Activated gamma-delta T cell treated with Interleukin-2 at 50 U/mL for 16 hours (primary cell): ENCODE measurements around the gene TTLL9.
"Not testable (repeated sequence)": the region's sequence is repeated elsewhere in the genome, so short reads cannot be mapped to it uniquely, and the experiment has no call there.

Experiments used
- DNase-seq: peaks from one replicate; pipeline ENCODE4 v3.0.0-alpha.2; 2020

The TTLL9 gene

DNA sequence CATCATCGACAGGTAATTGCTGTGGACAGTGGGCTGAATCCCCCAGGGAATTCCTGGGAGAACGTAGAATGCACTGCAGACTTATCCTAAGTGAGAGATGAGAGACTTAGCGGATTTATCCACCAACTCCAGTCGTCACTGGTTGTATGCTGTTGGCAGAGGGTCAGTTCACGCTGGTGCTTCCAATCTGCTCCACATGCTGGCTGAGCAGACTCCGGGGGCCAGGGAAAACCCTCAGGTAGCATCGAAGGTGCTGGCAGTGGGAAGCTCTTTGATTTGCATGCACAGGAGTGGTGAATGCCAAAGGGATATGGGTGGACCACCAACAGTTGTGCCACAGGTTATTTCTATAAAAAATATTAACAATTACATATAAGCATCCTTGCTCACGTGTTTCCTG is 20.2 kb downstream of the TTLL9 start:
- no peak for DNase-seq

DNA sequence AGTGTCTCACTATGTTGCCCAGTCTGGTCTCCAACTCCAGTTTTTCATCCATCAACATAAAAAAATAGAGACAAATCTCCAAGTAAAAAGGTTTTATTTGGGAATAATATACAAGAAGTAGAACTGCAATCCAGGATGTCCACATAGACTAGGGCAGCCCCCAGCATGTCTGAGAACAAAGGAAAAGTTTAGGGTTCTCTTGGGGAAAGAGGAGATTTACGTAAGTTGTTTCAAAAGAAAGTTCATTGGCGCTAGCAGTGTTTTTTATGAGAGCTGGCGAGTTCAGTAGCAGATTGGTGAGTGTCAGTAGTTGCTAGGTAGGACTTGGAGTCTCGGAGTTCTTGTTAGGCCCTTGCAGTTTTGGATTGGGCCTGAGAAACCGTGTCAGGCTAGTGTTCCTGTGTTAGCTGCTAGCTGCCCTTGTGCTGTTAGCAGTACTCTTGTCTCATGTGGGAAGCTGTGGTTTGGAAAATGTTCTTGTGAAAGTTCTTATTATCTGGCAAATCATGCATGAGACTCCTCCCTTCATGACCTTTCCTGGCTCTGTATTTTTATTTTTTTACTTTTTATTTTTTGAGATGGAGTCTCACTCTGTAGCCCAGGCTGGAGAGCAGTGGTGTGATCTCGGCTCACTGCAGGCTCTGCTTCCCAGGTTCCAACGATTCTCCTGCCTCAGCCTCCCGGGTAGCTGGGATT is 24.7 kb downstream of the TTLL9 start:
- no peak for DNase-seq

DNA sequence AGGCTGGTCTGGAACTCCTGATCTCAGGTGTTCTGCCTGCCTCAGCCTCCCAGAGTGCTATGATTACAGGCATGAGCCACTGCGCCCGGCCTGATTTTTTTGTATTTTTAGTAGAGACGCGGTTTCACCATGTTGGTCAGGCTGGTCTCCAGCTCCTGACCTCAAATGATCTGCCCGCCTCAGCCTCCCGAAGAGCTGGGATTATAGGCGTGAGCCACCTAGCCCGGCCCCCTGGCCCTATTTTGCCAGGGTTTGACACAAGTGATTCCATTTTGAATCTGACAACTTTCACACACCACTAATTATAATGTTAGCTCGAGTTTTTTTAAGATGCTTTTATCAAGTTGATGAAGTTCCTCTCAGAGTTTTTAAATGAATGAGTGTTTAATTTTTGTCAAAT is 25.6 kb downstream of the TTLL9 start:
- no peak for DNase-seq

DNA sequence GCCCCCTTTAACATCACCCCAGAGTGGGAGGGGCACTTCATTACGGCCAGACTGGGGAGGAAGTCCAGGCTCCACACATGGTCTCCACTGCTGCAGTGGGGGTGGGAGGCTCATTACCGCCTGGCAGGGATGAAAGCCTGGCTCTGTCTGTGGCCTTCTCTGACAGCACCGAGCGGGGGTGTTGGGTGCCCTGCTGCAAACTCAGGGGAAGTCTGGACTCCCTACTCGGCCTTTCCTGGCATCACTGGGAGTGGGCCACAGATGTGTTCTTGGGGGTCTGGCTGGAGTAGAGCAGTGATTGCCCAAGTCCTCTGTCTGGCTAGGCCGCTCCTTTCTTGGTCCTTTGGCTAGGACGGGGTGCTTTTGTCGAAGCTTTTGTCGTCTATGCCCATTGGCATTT is 27.1 kb downstream of the TTLL9 start:
- DNase-seq: no peak

DNA sequence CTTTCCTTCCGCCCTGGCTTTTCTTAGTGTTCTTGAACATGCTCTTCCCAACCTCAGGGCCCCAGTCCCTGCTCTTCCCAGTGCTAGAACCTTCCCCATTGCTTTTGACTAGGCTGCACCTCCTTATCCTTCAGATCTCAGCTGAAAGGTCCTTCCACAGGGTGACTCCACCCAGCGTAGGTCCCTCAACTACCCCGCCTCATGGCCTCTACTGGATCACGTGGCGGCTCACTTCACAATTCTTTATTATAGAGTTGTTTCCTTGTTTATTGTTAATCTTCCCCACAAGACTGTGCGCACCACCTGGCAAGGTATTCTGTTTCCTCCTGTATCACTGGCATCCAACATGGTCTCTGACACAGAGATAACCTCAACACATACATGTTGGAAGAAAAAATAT is 31.2 kb downstream of the TTLL9 start:
- DNase-seq: no peak

DNA sequence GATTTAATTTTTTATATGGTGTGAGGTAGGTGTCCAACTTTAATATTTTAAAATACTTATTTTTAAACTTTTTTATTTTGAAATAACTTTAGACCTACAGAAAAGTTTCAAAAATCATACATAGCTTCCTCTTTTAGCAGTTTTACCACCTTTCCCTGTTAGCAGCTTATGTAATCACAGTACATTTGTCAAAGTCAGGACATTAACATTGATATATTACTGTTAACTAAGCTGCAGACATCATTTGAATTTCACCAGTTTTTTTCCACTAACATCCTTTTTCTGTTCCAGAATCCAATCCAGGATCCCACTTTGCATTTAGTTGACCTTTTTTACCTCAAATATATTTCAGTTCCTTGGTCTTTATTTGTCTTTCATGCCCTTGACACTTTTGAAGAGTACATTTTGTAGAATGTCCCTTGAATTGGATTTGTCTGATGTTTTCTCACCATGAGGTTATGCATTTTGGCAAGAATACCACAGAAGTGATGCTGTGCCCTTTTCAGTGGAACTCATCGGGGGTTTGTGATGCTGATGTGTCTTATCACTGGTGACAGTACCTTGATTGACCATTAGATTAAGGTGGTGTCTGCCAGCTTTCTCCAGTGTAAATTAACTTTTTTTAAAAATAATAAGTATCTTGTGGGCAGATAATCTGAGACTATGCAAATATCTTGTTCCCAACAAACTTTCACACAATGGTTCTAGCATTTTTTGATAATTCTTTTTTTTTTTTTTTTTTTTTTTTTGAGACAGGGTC is 33.4 kb downstream of the TTLL9 start:
- DNase-seq: no peak

DNA sequence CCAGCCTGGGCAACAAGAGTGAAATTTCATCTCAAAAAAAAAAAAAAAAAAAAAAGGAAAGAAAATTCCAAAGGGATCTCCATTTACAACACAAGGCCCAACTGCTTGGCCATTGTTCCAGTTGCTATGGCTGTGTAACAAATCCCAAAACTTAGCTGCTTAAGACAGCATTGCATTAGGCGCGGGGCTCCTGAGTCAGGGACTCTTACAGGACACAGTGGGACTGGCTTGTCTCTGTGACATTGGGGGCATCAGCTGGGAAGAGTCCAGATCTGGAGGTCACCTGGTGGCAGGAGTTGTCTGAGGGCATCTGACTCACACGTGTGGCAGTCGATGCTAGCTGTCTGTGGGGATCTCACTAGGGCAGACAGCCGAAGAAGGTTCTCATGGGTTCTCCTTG is 35.6 kb downstream of the TTLL9 start:
- no peak for DNase-seq

DNA sequence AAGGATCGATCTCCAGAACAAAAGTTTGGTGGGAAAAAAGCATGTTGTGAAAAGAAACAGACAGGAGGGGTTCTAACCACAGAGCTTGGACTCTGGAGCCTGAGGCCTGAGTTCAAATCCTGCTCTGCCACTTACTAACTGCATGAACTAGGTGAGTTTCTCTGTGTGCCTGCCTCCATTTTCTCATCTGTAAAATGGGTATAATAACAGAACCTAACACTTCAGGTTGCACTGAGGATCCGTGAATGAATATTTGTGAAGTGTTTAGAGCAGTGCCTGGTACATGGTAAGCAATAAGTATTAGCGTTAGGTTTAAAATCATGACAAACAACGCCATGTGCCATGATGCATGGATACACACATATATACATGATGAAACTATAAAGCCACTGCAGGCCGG is 36.6 kb downstream of the TTLL9 start:
- DNase-seq: no peak

DNA sequence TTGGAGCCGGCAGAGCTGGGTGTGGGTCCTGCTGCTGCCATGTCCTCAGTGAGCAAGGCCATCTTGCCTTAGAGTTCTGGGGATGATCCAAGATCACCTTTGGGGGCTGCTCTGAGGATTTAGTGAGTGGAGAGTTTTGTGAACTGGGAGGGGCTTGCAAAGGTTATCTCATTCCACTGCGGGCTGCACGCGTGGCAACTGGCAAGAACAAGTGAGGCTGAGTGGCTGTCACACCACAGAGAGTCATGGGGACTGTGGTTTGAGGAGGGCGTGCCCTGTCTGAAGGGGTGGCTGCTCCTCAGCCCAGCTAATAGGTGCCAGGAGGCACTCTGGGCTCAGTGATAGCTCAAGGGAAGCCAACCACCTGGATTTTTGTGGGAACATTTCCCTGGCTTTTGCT is 37.6 kb downstream of the TTLL9 start:
- DNase-seq: no peak

DNA sequence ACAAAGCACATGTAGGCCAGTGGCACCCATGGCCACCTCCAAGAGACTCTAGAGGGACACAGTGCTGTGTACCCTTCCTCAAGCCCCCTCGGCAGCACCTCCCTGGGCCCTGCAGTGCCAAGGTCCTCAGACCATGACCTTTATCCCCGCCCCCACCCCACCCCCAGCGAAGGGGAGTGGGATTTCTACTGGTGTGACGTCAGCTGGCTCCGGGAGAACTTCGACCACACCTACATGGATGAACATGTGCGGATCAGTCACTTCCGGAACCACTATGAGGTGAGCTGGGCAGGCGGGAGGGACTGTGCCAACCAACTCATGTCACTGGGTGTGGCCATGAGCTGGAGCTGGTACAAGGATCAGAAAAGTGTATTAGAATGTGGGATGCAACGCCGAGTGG is 38.0 kb downstream of the TTLL9 start:
- no peak for DNase-seq

DNA sequence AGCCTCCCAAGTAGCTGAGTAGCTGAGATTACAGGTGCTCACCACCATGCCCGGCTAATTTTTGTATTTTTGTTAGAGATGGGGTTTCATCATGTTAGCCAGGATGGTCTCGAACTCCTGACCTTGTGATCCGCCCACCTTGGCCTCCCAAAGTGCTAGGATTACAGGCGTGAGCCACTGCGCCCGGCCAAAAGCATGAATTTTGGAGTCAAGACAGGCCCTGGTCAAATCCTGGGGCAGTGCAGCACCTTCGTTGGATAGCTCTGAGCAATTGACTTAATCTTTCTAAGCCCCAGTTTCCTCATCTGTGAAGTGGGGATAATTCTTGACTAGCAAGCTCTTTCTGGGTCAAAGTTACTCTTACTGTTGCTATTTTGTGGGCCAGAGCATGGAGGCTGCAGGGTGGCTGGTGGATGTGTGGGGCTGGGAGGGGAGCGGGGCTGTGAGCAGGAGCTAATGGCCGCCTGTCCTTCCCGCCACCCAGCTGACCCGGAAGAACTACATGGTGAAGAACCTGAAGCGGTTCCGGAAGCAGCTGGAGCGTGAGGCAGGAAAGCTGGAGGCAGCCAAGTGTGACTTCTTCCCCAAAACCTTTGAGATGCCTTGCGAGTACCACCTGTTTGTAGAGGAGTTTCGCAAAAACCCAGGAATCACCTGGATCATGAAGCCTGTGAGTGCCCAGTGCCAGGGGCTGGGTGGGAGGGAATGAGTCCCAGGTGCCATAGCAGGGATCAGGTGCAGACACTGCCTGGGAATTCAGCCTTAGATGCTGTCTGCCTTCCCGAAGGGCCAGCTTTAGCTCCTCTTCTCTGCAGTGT is 39.0 kb downstream of the TTLL9 start:
- no peak for DNase-seq

DNA sequence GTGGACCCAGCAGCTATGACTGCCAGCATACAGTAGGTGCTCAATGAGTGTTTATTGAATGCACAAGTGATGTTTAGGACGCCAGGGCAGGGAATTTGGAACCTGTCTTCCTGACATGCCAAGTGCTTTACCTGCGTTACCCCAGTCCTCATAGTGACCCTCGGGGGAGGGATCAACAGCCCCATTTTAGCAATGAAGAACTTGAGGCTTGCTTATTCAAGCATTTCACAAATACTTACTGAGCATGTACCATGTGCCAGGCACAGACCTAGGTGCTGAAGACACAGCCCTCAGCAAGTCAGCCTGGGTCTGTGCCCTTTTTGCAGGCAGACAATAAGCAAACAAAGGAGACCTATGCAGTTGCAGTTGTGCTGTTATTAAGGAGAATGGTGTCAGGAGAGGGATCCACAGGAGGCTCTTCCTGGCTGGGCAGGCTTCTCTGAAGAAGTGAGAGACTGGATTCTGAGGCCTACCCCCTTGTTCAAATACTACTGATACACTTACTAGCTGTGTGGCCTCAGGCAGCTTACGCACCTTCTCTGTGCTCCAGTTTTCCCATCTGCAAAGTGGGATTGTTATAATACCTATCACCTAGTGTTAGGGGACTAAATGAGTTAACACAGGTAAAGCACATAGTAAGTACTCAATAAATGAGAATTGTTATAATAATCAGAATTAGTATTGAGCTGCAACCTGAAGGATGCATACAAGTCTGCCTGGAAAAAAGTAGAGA is 39.8 kb downstream of the TTLL9 start:
- no peak for DNase-seq

DNA sequence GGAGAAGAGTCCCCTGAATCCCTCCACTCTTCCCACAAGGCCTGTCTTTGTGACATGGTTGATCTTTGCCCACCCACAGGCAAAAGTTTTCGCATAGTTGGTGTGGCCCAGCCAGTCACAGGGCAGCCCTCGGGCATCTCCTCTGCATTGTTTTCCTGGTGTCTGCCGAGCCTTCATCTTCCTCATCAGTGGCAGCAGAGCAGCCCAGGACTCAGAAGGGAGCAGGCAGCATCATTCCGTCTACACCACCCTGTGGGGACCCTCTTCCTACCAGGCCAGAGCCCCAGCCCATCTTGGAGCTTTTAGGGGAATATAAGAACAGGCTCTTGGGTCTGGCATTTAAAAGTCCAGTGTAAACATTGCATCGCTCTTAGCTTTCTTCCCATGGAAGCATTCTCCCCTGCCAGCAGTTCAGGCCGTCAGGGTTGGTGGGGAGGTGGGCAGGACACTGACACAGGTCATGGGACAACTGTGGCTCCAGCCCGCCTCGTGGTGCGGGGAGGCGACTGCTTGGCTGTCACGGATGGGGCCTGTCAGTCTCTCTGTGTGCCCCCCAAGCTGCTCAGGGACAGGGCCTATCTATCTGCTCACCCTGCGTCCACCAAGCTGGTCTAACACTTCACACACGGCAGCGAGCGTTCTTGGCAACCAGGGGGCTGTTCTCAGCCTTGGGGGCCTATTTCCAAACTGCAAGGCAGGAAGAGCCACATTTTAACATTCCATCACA is 43.2 kb downstream of the TTLL9 start:
- DNase-seq: no peak

DNA sequence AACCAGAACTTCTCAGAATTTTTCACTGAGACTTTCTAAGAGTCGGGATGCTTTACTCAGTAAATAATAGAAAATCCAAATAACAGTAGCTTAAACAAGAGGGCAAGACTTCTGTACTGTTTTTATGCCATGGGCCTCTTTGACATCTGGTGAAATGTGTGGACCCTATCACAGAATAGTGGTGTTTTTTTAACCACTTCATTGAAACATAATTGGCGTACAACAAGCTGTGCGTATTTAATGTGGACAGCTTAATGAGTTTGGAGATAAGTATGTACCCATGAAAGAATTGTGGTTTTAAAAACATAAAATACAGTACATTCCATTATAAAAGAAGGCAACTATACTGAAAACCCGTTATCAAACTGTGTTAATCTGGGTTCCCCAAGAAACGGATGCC is 43.7 kb downstream of the TTLL9 start:
- no peak for DNase-seq

DNA sequence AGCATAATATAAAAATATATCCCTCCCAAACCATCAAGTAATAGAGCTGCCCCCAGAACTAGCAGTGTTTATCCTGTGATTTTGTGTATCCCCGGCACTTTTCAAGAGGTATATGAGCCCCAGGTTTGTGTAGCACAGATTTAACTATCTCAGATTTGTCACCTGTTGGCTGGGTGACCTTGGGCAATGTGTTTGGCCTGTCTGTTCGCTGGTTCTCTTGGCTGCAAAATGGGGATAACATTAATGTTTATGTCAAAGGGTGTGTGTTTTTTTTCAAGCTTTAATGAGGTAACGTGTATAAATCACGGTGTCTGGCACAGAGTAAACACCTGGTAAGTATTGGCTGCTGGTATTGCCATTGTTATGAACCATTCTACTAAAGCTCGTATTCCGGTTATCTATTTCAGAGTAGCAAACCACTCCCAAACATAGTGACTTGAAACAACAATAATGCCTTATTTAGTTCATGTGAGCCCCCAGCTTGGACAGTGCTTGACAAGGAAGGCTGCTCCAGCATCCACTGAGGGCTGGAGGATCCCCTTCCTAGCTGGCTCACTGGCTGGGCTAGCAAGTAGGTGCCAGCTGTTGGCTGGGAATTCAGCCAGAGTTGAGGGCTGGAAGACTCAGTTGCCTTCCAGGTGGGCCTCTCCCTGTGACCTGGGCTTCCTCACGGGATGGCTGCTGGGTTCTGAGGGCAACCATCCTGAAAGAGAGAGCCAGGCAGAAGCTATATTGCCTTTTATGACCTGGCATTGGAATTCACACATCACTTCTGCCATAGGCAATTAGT is 45.3 kb downstream of the TTLL9 start:
- no peak for DNase-seq

DNA sequence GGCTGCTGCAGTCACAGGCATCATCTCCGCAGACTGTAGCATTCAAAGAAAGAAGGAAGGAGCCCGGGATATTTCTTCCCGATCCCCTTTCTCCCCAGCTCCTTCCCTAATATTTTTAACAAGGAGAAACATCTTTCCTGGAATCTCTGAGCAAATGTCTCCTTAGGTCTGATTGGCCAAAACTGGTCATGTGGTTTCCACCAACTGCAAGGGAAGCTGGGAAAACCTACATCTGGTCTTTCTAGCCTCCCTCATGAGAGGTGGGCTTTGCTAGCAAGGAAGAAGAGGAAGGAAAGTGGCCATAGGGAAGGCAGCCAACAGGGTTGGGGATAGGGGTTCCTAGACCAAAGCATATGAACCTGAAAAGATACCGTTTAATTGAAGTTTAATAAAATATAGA is 46.3 kb downstream of the TTLL9 start:
- DNase-seq: no peak

DNA sequence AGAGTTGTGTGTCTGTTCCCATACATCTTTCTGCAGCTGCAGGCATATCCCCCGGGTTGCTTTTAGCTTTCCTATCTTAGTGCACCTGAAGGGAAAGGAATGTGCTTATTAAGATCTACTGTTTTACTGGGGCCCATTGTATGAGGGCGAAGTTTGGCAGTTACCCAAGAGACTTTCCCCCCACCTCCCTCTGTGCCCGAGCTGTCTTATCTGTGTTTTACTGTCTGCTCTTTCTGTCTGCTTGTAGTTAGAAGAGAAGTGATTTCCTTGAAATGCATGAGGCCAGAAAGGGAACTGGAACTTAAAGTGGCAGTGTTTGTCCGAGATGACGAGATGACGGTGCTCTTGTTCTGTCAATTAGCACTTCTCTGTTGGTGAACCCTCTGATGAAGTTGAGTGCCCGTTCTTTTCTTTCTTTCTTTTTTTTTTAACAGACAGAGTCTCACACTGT is 47.6 kb downstream of the TTLL9 start:
- not testable (repeated sequence) for DNase-seq

DNA sequence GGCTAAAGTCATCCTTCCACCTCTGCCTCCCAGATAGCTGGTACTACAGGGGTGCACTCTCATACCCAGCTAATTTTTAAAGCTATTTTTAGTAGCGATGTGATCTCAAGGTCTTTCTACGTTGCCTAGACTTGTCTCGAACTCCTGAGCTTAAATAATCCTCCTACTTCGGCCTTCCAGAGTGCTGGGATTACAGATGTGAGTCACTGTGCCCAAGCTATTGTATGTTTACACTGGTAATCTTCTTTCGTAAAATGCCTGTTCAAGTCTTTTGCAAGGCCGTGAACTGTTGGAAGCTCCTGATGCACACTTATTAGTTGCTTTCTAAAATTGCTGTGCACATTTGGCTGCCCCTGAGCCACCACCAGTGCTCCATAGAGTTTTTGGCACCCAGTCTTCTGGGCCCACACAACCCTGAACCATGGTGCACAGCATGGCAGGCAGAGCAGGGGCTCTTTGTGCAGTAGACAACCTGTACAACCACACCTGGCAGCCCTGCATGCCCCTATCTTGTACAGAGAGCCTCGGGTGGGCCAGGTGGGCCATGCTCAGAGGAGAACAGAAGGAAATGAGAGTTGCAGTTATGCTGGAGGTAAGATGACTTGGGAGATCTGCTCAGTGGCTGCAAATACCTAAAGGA is 48.2 kb downstream of the TTLL9 start:
- DNase-seq: no peak

DNA sequence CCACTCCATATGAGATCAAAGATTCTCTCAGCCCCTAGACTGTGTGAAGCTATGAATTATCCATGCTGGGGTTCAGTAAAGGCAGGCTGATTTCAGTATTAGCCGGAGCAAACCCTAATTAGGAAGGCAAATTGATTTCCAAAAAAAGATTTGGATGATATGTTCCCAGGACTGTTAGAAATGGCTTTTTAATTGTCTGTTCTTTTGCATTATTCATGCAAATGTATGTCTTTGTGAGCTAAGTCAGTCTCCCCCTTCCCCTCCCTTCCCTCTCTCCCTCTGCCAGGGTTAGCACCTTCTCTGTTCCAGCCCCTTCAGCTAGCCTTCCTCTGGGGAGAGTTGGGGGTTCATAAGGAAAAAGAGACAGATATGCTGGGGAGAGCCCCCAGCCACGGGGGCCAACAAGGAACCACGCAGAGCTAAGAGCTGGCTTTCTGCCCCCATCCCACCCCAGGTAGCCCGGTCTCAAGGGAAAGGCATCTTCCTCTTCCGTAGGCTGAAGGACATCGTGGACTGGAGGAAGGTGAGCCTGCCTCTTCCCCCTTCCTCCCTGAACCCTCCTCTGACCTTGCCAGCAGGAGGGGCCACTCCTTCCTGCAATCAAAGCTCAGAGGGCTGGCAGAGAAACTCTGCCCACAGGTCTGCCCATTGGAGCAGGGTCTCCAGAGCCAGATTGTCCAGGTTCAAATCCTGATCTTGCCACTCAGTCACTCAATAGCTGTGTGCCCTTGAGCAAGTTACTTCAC is 49.1 kb downstream of the TTLL9 start:
- no peak for DNase-seq

DNA sequence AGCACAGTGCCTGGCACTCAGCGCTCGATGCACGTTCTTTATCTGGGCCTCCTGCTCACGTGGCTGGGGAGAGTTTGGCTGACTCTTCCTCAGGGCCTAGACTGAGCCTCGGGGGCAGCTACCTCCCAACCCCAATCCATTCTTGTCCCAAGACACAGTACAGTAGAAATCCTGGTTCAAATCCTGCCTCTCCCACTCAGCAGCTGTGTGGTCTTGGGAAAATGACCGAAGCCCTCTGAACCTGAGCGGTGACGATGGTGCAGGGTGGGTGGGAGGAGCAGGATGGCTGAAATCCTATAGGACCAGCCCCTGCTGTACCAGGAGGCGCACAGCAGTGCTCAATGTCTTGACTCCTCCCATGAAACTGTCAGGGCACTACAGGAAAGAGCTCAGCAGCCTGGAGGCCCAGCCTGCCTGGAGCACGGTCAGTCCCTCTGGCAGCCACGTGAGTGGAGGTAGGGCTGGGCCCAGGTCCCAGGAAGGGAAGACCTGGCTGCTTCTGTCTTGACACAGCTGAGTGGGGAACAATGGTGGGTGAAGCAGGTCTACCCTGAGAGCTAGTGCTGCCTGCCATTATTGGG is 49.9 kb downstream of the TTLL9 start:
- DNase-seq: no peak
